CD4-positive, alpha-beta T cell treated with Interferon alpha-2 for 1 hour (primary cell): ENCODE measurements around the gene TRIOBP.

Source experiments
- DNase-seq, 2 donors: peaks; one replicate each; pipeline ENCODE4 v3.0.0-alpha.2; 2020 to 2022

The TRIOBP gene

GRCh38 chr22:37752189-37753087, 55.6 kb downstream of the TRIOBP start:
- DNase-seq: no peak

GRCh38 chr22:37753746-37754145, 56.9 kb downstream of the TRIOBP start:
- no peak for DNase-seq

GRCh38 chr22:37757663-37758062, 60.8 kb downstream of the TRIOBP start:
- no peak for DNase-seq

GRCh38 chr22:37758694-37759093, 61.8 kb downstream of the TRIOBP start:
- no peak for DNase-seq

GRCh38 chr22:37759281-37759680, 62.4 kb downstream of the TRIOBP start:
- DNase-seq: no peak

GRCh38 chr22:37760152-37760551, 63.3 kb downstream of the TRIOBP start:
- no peak for DNase-seq

GRCh38 chr22:37762389-37762836, 65.6 kb downstream of the TRIOBP start:
- no peak for DNase-seq

- DNase-seq: no peak
These were observed 66.2 kb downstream of the TRIOBP start for GRCh38 chr22:37763012-37763411.

GRCh38 chr22:37763652-37764051, 66.8 kb downstream of the TRIOBP start:
- no peak for DNase-seq

- DNase-seq: no peak
These were observed 67.8 kb downstream of the TRIOBP start for GRCh38 chr22:37764622-37765021.

- no peak for DNase-seq
These were observed 68.7 kb downstream of the TRIOBP start for GRCh38 chr22:37765498-37765897.

GRCh38 chr22:37765953-37766576, 69.2 kb downstream of the TRIOBP start:
- no peak for DNase-seq

- DNase-seq: no peak
These were observed 71.4 kb downstream of the TRIOBP start for GRCh38 chr22:37768273-37768672.

GRCh38 chr22:37769056-37769455, 72.2 kb downstream of the TRIOBP start:
- DNase-seq: no peak

- DNase-seq: no peak
These were observed 74.2 kb downstream of the TRIOBP start for GRCh38 chr22:37771081-37771480.

- no peak for DNase-seq
These were observed 75.0 kb downstream of the TRIOBP start for GRCh38 chr22:37771702-37772427.

GRCh38 chr22:37774728-37775127, 77.9 kb downstream of the TRIOBP start:
- DNase-seq: no peak

GRCh38 chr22:37775785-37776638, 79.2 kb downstream of the TRIOBP start:
- DNase-seq: no peak

- no peak for DNase-seq
These were observed 79.8 kb downstream of the TRIOBP start for GRCh38 chr22:37776639-37777005.

GRCh38 chr22:37777122-37777687, 80.4 kb downstream of the TRIOBP start:
- no peak for DNase-seq

- DNase-seq: no peak
These were observed 81.6 kb downstream of the TRIOBP start for GRCh38 chr22:37778370-37779009.
